KMS-11 (cell line): ENCODE results near the gene ENOX1.

Experiments
- H2AFZ ChIP-seq: fragments of 200-600 bp; sonication (generic); 2 replicates; pipeline ENCODE4 v1.6.1; 2016; ENCODE audit warnings: antibody characterized with exemption, mixed run types, low read depth
- H3K27ac ChIP-seq: fragments of 200-600 bp; sonication (generic); 2 replicates; pipeline ENCODE4 v1.6.1; 2016; ENCODE audit warnings: mild to moderate bottlenecking, mixed run types
- H3K27me3 ChIP-seq: fragments of 200-600 bp; sonication (generic); 2 replicates; pipeline ENCODE4 v1.6.1; 2017; ENCODE audit warnings: mild to moderate bottlenecking, low read depth, mixed run types, moderate library complexity; ENCODE audit not compliant: insufficient read depth
- H3K36me3 ChIP-seq: fragments of 200-600 bp; sonication (generic); 2 replicates; pipeline ENCODE4 v1.6.1; 2017; ENCODE audit warnings: mild to moderate bottlenecking, mixed run types; ENCODE audit not compliant: insufficient read depth
- H3K4me1 ChIP-seq: fragments of 200-600 bp; sonication (generic); 2 replicates; pipeline ENCODE4 v1.6.1; 2016; ENCODE audit warnings: mild to moderate bottlenecking, low read depth, mixed run types; ENCODE audit not compliant: poor library complexity, severe bottlenecking
- H3K4me2 ChIP-seq: fragments of 200-600 bp; sonication (generic); 2 replicates; pipeline ENCODE4 v1.7.0; 2016; ENCODE audit warnings: mild to moderate bottlenecking, mixed run types
- H3K4me3 ChIP-seq: fragments of 200-600 bp; sonication (generic); IDR thresholded peaks from 2 replicates; pipeline ENCODE4 v1.6.1; 2017; ENCODE audit warnings: low read depth, low read length, mixed read lengths; ENCODE audit not compliant: insufficient read depth
- H3K79me2 ChIP-seq: fragments of 200-600 bp; sonication (generic); 2 replicates; pipeline ENCODE4 v1.6.1; 2016; ENCODE audit warnings: low read depth, mixed run types; ENCODE audit not compliant: insufficient read depth
- H3K9ac ChIP-seq: fragments of 200-600 bp; sonication (generic); 2 replicates; pipeline ENCODE4 v1.6.1; 2016; ENCODE audit warnings: mild to moderate bottlenecking, mixed run types
- H4K20me1 ChIP-seq: fragments of 200-600 bp; sonication (generic); 2 replicates; pipeline ENCODE4 v1.6.1; 2016; ENCODE audit warnings: mild to moderate bottlenecking, mixed run types; ENCODE audit not compliant: insufficient read depth
- CTCF ChIP-seq: fragments of 200-600 bp; sonication (generic); conservative IDR thresholded peaks from 2 replicates; pipeline ENCODE4 v1.6.1; 2017; ENCODE audit warnings: low read depth, mild to moderate bottlenecking, antibody characterized with exemption, low read length, moderate library complexity, mixed read lengths

ENOX1 gene

GRCh38 chr13:43303033-43303729 is 483.6 kb downstream of the ENOX1 start:
- H4K20me1 ChIP-seq, result no peaks in the 10 kb centered on the region
- TF ChIP-seq CTCF, result peak; percentile 47
- H3K9ac ChIP-seq, result no peak overlapping the region
- no peaks in the 10 kb centered on the region for H3K79me2 ChIP-seq
- no peaks in the 10 kb centered on the region for H3K36me3 ChIP-seq
- peaks cover 12% of the 10 kb centered on the region for H3K4me1 ChIP-seq
- no peak overlapping the region for H3K4me2 ChIP-seq
- no peak overlapping the region for H3K4me3 ChIP-seq
- no peak overlapping the region; the same call in 1 of the 2 replicates for H2AFZ ChIP-seq
- no peak overlapping the region for H3K27ac ChIP-seq
- H3K27me3 ChIP-seq, result no peaks in the 10 kb centered on the region

GRCh38 chr13:43301346-43301969 is 485.3 kb downstream of the ENOX1 start:
- Histone ChIP-seq H3K4me1 (peaks cover 12% of the 10 kb centered on the region), H3K79me2 (no peaks in the 10 kb centered on the region), H3K27ac (no peak overlapping the region), H3K4me3 (no peak overlapping the region), H4K20me1 (no peaks in the 10 kb centered on the region), H3K9ac (no peak overlapping the region), H3K36me3 (no peaks in the 10 kb centered on the region), H3K27me3 (no peaks in the 10 kb centered on the region), H2AFZ (no peak overlapping the region), H3K4me2 (no peak overlapping the region)
- TF ChIP-seq CTCF, result no peak

GRCh38 chr13:43300865-43301264 is 485.9 kb downstream of the ENOX1 start:
- Histone ChIP-seq H3K27ac (no peak overlapping the region), H3K9ac (no peak overlapping the region), H3K4me2 (no peak overlapping the region), H3K27me3 (no peaks in the 10 kb centered on the region), H3K4me3 (no peak overlapping the region), H3K36me3 (no peaks in the 10 kb centered on the region), H3K79me2 (no peaks in the 10 kb centered on the region), H2AFZ (no peak overlapping the region), H4K20me1 (no peaks in the 10 kb centered on the region), H3K4me1 (peaks cover 12% of the 10 kb centered on the region)
- TF ChIP-seq CTCF, result no peak

GRCh38 chr13:43299374-43299773 is 487.4 kb downstream of the ENOX1 start:
- Histone ChIP-seq H3K4me3 (no peak overlapping the region), H2AFZ (no peak overlapping the region), H3K27me3 (no peaks in the 10 kb centered on the region), H4K20me1 (no peaks in the 10 kb centered on the region), H3K4me2 (no peak overlapping the region), H3K27ac (no peak overlapping the region), H3K4me1 (peaks cover 12% of the 10 kb centered on the region), H3K79me2 (no peaks in the 10 kb centered on the region), H3K36me3 (no peaks in the 10 kb centered on the region), H3K9ac (no peak overlapping the region)
- no peak for TF ChIP-seq CTCF
